HG02571 (cell line): ENCODE measurements around the gene FLRT1.
A peak's percentile ranks its signal among the peaks of the same experiment; 100 is the strongest.

Experiments used
- ATAC-seq: cut with Tn5 transposase; IDR thresholded peaks from one replicate; pipeline ENCODE4 v1.9.1; 2021; ENCODE audit warnings: mild to moderate bottlenecking, moderate library complexity; ENCODE audit not compliant: unreplicated experiment

FLRT1 gene, protein sequence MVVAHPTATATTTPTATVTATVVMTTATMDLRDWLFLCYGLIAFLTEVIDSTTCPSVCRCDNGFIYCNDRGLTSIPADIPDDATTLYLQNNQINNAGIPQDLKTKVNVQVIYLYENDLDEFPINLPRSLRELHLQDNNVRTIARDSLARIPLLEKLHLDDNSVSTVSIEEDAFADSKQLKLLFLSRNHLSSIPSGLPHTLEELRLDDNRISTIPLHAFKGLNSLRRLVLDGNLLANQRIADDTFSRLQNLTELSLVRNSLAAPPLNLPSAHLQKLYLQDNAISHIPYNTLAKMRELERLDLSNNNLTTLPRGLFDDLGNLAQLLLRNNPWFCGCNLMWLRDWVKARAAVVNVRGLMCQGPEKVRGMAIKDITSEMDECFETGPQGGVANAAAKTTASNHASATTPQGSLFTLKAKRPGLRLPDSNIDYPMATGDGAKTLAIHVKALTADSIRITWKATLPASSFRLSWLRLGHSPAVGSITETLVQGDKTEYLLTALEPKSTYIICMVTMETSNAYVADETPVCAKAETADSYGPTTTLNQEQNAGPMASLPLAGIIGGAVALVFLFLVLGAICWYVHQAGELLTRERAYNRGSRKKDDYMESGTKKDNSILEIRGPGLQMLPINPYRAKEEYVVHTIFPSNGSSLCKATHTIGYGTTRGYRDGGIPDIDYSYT

DNA sequence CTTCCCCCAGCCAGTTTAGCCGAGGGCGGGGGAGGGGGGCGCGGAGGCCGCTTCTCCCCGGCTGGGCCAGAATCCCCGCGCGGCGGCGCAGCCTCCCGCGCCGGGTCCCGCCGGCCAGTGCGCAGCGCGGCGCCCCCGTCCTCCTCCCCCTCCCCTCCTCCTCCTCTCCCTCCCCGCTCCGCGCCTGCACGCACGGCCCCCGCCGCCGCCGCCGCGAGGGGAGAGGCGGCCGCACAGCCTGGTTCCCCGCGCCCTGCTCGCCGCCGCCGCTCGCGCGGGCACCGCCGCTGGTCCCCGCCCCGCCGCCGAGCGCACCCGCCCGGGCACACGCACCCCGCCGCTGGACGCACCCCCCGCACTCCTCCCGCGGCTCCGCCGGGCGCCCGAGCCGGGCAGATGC is at the start of gene FLRT1:
TSS of gene FLRT1 (plus strand) at position 356 of the 400 bp plus-strand sequence. CDS start 80,337 bp downstream, outside the sequence.
- no peak for ATAC-seq

GRCh38 chr11:63986156-63986931 is 49.4 kb upstream of the FLRT1 start, which contains the start of gene OTUB1:
Gene OTUB1 (plus strand): TSS chr11:63986438. CDS start chr11:63986457, 19 bp downstream.
- peak; percentile 92 for ATAC-seq

DNA sequence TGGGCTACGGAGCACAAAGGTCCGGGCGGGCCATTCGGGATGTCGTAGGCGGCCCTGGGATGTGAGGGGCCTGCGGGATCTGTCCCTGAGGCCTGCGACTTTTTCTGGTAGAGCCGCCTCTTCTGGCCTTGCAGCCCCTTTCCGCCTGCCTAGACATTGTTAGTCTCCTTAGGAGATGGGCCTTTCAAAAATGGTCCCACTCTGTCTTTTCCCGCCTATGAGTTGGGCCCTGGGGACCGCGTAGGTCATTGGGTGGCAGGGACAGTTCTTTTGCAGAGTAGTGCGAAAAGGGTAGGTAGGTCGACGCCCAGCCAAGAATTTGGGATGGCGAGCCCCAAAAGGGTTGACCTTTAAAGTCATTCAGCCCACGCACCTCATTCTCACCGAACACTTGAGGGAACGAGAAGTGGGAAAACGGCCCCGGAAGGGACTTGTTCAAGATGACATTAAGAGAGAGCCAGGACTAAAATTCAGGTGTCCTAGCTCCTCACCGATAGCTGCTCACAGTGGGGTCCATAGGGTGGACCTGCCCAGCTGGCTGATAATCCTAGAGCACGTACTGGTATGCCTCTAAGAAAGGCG is 48.7 kb upstream of the FLRT1 start:
- no peak for ATAC-seq

GRCh38 chr11:63991558-63991957 is 44.2 kb upstream of the FLRT1 start:
- ATAC-seq = no peak

- ATAC-seq = no peak
These were observed 42.6 kb upstream of the FLRT1 start for GRCh38 chr11:63993100-63993499.

DNA sequence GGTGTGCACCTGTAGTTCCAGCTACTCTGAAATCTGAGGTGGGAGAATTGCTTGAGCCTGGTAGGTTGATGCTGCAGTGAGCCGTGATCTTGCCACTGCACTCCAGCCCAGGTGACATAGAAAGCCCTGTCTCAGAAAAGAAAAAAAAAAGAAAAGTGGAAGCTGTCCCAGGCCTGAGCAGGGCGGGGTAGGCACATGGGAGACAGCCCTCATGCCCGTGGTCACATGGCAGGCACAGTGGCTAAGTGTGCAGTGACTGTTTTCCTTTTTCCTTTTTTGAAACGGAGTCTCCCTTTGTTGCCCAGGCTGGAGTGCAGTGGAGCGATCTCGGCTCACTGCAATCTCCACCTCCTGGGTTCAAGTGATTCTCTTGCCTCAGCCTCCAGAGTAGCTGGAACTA is 41.7 kb upstream of the FLRT1 start:
- no peak for ATAC-seq

- no peak for ATAC-seq
These were observed 39.2 kb upstream of the FLRT1 start for GRCh38 chr11:63996512-63996911.

DNA sequence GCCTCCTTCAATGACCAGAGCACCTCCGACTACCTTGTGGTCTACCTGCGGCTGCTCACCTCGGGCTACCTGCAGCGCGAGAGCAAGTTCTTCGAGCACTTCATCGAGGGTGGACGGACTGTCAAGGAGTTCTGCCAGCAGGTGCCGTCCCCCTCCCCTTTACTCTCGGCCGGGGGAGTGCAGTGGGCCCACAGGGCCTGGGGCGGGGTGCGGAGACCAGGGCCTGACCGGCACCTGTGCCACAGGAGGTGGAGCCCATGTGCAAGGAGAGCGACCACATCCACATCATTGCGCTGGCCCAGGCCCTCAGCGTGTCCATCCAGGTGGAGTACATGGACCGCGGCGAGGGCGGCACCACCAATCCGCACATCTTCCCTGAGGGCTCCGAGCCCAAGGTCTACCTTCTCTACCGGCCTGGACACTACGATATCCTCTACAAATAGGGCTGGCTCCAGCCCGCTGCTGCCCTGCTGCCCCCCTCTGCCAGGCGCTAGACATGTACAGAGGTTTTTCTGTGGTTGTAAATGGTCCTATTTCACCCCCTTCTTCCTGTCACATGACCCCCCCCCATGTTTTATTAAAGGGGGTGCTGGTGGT is 38.5 kb upstream of the FLRT1 start:
- ATAC-seq = no peak

DNA sequence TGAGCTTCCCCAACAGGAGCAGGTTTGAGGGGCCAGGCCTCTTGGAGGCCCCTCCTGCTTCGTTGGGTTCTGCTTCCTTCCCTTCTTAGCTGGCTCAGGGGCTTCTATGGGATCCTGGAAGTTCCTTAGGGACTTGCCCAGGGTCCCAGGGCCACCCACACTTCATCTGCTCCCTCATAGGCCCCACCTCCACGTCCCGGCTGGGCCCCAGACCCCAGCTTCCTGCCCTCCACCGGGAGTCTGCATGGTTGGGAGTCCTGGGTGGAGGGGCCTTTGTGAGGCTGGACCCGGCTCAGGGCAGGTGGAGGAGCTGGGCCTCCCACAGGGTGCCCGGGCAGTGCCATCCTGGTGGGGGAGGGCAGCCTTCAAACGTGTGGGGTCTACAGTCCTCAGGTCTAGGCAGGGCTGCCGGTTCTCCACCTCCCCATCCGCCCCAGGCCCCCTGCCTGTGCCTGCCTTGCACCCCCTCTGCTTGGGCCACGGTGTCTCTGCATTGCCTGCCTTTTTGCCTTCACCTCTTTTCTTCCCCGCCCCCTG is 37.9 kb upstream of the FLRT1 start:
- ATAC-seq = no peak

GRCh38 chr11:63998558-63999348 is 37.0 kb upstream of the FLRT1 start:
- ATAC-seq = no peak

DNA sequence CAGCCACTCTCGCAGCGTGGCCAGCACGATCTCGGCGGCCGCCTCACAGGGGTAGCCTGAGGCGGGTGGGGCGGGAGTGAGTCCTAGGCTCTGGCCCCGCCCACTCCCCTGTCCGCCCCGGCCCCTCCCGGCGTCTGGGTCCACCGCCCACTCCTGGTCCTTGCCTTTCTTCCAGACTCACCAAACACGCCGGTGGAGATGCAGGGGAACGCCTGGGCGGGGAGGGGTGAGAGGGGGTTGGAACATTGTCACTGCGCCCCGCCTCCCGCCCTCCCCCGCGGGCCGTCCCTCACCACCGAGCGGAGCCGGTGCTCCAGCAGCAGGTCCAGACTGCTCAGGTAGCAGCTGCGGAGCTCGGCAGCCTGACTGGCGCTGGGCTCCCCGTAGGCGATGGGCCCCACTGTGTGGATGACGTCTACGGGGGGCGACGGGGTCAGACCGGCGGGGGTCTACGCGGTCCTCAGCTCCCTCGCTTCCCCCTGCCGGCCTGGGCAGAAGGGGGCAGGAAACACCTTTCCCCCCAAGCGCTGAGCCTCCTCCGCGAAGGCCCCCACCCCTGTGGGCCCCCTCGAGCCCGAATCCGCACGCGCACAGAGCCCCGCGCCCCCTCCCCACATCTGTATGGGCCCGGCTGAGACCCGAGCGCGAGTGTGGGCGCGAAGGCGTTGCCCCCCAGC is 36.2 kb upstream of the FLRT1 start:
- no peak for ATAC-seq

DNA sequence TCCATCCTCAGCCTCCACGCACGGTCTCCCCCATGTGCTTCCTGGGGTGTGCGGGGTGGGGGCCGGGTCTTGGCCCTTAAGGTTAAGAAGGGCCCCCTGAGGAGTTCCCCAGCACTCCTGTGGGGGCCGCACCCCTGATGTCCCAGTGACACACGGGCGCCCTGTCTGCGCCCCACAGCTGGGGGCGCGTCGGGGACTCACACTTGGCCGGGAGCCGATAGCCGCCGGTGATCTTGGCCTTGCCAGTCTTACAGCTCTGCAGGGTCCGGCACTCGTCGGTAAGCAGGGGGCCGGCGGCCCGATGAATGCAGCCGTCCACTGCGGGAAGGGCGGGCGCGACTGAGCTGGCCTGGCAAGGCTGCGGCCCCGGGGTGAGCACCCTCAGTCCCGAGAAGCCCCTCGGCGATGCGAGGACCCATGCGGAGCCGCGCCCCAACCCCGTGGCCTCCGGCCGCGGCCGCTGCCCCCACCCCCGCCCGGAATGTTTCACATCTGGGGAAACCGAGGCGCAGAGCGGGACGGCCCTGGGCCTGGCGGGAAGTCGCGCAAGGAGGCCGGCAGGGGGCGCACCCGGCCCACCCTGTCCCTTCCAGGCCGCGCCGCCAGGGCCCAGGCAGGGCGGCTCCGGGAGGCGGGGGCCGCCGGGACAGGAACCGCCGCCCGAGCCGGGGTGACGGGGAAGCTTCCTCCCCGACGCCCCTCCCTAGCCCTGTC is 35.5 kb upstream of the FLRT1 start:
- ATAC-seq = no peak

- no peak for ATAC-seq
These were observed 34.8 kb upstream of the FLRT1 start for GRCh38 chr11:64000740-64001483.

GRCh38 chr11:64001484-64002420 is 34.0 kb upstream of the FLRT1 start:
- no peak for ATAC-seq

DNA sequence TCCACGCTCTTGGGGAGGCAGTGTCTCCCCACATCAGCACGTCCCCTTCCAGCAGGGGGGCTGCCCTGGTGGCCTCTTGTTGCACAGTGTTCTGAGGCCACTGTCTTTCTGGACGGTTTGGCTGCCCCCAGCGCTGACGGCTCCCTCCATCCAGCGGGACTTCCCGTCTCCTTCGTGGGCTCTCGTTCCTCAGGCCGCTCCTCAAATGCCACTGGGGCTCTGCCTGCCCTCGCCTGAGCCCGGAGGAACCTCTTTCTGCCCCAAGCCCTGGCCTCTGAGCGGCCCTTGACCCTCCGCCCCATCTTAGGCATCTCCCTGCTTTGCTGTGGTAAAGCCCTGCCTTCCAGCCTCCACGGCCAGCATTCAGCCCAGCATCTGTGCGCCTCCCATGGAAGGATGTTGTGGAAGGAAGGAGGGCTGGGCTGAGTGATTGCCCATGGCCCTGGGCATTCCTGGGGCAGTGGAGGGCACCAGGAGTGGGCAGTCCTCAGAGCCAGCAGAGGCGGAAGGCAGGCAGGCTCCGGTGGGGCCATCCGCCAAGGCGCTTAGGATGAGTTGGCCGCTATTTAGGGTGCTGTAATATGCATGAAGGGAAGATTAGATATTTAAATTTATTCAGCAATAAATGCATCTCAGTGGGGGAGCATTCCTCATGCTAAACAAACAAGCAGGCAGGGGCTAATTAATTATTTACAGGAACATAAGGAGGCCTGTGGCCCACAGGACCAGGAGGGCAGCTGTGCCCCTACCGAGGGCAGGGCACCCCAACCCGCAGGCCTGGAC is 31.7 kb upstream of the FLRT1 start:
- ATAC-seq = no peak

DNA sequence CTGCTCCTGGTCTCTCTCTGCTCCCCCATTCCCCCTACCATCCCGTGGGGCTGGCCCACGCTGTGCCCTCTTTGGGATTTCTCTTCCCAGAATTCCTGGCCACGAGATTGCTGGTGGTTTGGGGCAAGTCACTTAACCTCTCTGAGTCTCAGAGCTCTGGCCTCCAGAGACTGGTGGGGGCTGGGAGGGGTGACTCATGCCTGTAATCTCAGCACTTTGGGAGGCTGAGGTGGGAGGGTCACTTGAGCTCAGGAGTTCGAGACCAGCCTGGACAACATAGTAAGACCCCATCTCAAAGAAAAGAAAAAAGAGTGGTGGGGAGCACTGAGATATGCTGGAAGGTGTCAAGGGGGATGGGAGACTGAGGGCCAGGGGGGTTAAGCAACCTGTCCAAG is 31.1 kb upstream of the FLRT1 start:
- ATAC-seq = no peak
